Activated naive CD4-positive, alpha-beta T cell treated with anti-CD3 and anti-CD28 coated beads for 36 hours (primary cell): ENCODE data around the gene CIAO2B. TPM values are rescaled to one million over a fixed set of nuclear protein-coding genes. Genes with fewer than 3 reads are reported as not detected.

Source experiments
- CTCF ChIA-PET: fragments of 350-600 bp; sonication (Branson Sonifier 250); formaldehyde crosslinking; loops from one replicate; lab custom pipeline; 2021; ENCODE audit warnings: antibody characterized with exemption; lab: Charles Lee
- DNase-seq: peaks from one replicate; pipeline ENCODE4 v3.0.0-alpha.2; 2020
- H3K27ac Mint-ChIP-seq: one replicate; pipeline ENCODE4 v1.8.0; 2021; ENCODE audit warnings: mild to moderate bottlenecking, mixed read lengths
- H3K27me3 Mint-ChIP-seq: one replicate; pipeline ENCODE4 v1.8.0; 2021; ENCODE audit warnings: low read depth, mixed read lengths
- H3K36me3 Mint-ChIP-seq: one replicate; pipeline ENCODE4 v1.8.0; 2021; ENCODE audit warnings: low read depth, mixed read lengths
- H3K4me1 Mint-ChIP-seq: one replicate; pipeline ENCODE4 v1.8.0; 2021; ENCODE audit warnings: low read depth, mixed read lengths
- H3K4me3 Mint-ChIP-seq: one replicate; pipeline ENCODE4 v1.8.0; 2021; ENCODE audit warnings: mild to moderate bottlenecking, moderate library complexity, mixed read lengths
- H3K9me3 Mint-ChIP-seq: one replicate; pipeline ENCODE4 v1.8.0; 2021; ENCODE audit warnings: mixed read lengths
- intact Hi-C: fragments of 100-400 bp; cut with micrococcal nuclease; formaldehyde crosslinking; loops from one replicate; pipeline ENCODE4 v1.15.1; 2023
- total RNA-seq, 2 experiments: library from RNA; stranded (reverse); gene quantifications; one replicate each; pipeline ENCODE4 v1.2.3, GENCODE V29; 2021

CIAO2B gene
- total RNA-seq, 2 experiments from 2014 or later = 169 to 173 TPM

- Mint-ChIP-seq H3K36me3 (peaks cover 30% of the 10 kb centered on the region), H3K4me1 (peaks cover 34% of the 10 kb centered on the region), H3K27me3 (no peaks in the 10 kb centered on the region), H3K4me3 (no peak overlapping the region), H3K27ac (peak overlapping the region; percentile 46), H3K9me3 (no peaks in the 10 kb centered on the region)
- intact Hi-C loops = no loop called here
- no peak for DNase-seq
- CTCF ChIA-PET = interaction anchor here (1.1 to 2.2 kb wide), 3 partner anchors 21 to 238 kb away, joined by 3 to 5 read pairs (median 3); no protein-coding TSS in a partner anchor
Measured at GRCh38 chr16:66888647-66889615, 45.3 kb downstream of the CIAO2B start.

- no peak for DNase-seq
- Mint-ChIP-seq H3K27me3 (no peaks in the 10 kb centered on the region), H3K4me1 (peaks cover 33% of the 10 kb centered on the region), H3K27ac (no peak overlapping the region), H3K4me3 (no peak overlapping the region), H3K9me3 (no peaks in the 10 kb centered on the region), H3K36me3 (peaks cover 30% of the 10 kb centered on the region)
- CTCF ChIA-PET = interaction anchor here (0.9 kb wide), 1 partner anchor 30 kb away, joined by 3 read pairs; no protein-coding TSS in a partner anchor
- intact Hi-C loops = no loop called here
Measured at GRCh38 chr16:66886914-66887313, 47.3 kb downstream of the CIAO2B start.

GRCh38 chr16:66886321-66886720, 47.9 kb downstream of the CIAO2B start:
- Mint-ChIP-seq H3K36me3 (peaks cover 30% of the 10 kb centered on the region), H3K27me3 (no peaks in the 10 kb centered on the region), H3K4me1 (peaks cover 38% of the 10 kb centered on the region), H3K27ac (no peak overlapping the region), H3K9me3 (no peaks in the 10 kb centered on the region), H3K4me3 (no peak overlapping the region)
- intact Hi-C loops = no loop called here
- no peak for DNase-seq
- CTCF ChIA-PET = interaction anchor here (0.7 to 0.9 kb wide), 3 partner anchors 10 to 238 kb away, joined by 3 to 5 read pairs (median 3); no protein-coding TSS in a partner anchor

GRCh38 chr16:66885491-66885890, 48.7 kb downstream of the CIAO2B start:
- H3K36me3 Mint-ChIP-seq = peaks cover 30% of the 10 kb centered on the region
- intact Hi-C loops = no loop called here
- no peaks in the 10 kb centered on the region for H3K27me3 Mint-ChIP-seq
- no peak overlapping the region for H3K4me3 Mint-ChIP-seq
- peaks cover 38% of the 10 kb centered on the region for H3K4me1 Mint-ChIP-seq
- H3K9me3 Mint-ChIP-seq = no peaks in the 10 kb centered on the region
- no peak overlapping the region for H3K27ac Mint-ChIP-seq
- no peak for DNase-seq
- CTCF ChIA-PET = interaction anchor here (0.7 to 1.1 kb wide), 3 partner anchors 11 to 239 kb away, joined by 3 to 5 read pairs (median 3); partner anchors contain the start of gene NAE1

- no peaks in the 10 kb centered on the region for H3K27me3 Mint-ChIP-seq
- no peak for DNase-seq
- H3K9me3 Mint-ChIP-seq = no peaks in the 10 kb centered on the region
- intact Hi-C loops = no loop called here
- no peak overlapping the region for H3K4me3 Mint-ChIP-seq
- peaks cover 28% of the 10 kb centered on the region for H3K36me3 Mint-ChIP-seq
- CTCF ChIA-PET = interaction anchor here (0.5 to 3.8 kb wide), 6 partner anchors 10 to 484 kb away, joined by 3 to 32 read pairs (median 4); partner anchors contain the start of gene NAE1
- H3K27ac Mint-ChIP-seq = no peak overlapping the region
- peaks cover 50% of the 10 kb centered on the region for H3K4me1 Mint-ChIP-seq
Measured at GRCh38 chr16:66882702-66883101, 51.5 kb downstream of the CIAO2B start.

Other genes with a start within 250 kb of the CIAO2B start
- 1 to 10 TPM; 4.6 to 4.7 TPM for gene CMTM4, start 237.7 kb downstream of the CIAO2B start, total RNA-seq
- 10 to 100 TPM; 30.8 to 31.0 TPM for gene DYNC1LI2, start 182.8 kb downstream of the CIAO2B start, total RNA-seq
- gene TERB1, start 132.8 kb downstream of the CIAO2B start, total RNA-seq = not detected
- gene NAE1, start 103.4 kb downstream of the CIAO2B start, total RNA-seq = 100 to 1,000 TPM; 108 to 115 TPM
- not detected for gene CA7, start 90.0 kb downstream of the CIAO2B start, total RNA-seq
- gene PDP2, start 53.9 kb downstream of the CIAO2B start, total RNA-seq = 10 to 100 TPM; 18.8 to 20.6 TPM
- not detected for gene CDH16, start 15.5 kb downstream of the CIAO2B start, total RNA-seq
- gene RRAD, start 8.9 kb downstream of the CIAO2B start, total RNA-seq = under 1 TPM in 1 of 2 experiments, not detected in 1; 0.25 TPM
- gene CES2, start 1.1 kb upstream of the CIAO2B start, total RNA-seq = 10 to 100 TPM; 20.0 to 22.0 TPM
- under 1 TPM; 0.17 to 0.55 TPM for gene CES3, start 26.9 kb upstream of the CIAO2B start, total RNA-seq
- gene CES4A, start 54.2 kb upstream of the CIAO2B start, total RNA-seq = 1 to 10 TPM; 4.9 to 5.1 TPM
- gene CBFB, start 94.7 kb upstream of the CIAO2B start, total RNA-seq = 10 to 100 TPM; 79.6 to 86.8 TPM
- gene PHAF1, start 175.5 kb upstream of the CIAO2B start, total RNA-seq = 1 to 10 TPM; 7.8 to 8.4 TPM
- 1 to 10 TPM; 1.1 to 1.2 TPM for gene B3GNT9, start 216.6 kb upstream of the CIAO2B start, total RNA-seq
- 10 to 100 TPM; 17.7 to 21.1 TPM for gene TRADD, start 225.5 kb upstream of the CIAO2B start, total RNA-seq
- 10 to 100 TPM; 13.8 to 15.3 TPM for gene FBXL8, start 225.6 kb upstream of the CIAO2B start, total RNA-seq
- gene HSF4, start 230.3 kb upstream of the CIAO2B start, total RNA-seq = 10 to 100 TPM; 11.1 to 12.3 TPM
- 1 to 10 TPM; 3.8 to 4.4 TPM for gene NOL3, start 236.1 kb upstream of the CIAO2B start, total RNA-seq
- 10 to 100 TPM; 21.9 to 24.0 TPM for gene MATCAP1, start 249.6 kb upstream of the CIAO2B start, total RNA-seq